SKM-1 (cell line): ENCODE measurements around the gene TEX13D.

ENCODE experiments used
- DNase-seq: peaks from one replicate; lab custom pipeline; 2025; ENCODE audit not compliant: unreplicated experiment; lab: John Stamatoyannopoulos, UW

Gene TEX13D

DNA sequence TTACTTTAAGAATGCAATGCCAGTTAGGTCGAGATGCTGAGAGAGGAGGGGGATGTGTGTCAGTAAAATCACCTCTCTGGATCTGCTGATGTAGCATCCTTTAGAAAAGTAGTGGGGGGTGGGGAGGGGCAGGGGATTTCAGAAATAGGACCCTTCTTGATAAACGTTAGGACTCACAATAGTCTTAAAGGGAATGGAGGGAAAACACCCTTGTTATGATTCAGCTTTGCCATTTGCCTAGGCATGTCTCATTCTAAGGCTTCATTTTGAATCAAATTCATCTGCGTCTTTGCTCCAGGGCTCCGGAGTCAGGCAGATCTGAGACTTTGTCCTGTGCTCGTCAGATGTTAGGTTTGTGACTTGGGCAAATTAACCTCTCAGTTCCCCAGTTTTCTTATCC is 14.8 kb downstream of the TEX13D start:
- DNase-seq, result no peak

GRCh38 chrX:124348182-124348581 is 15.7 kb downstream of the TEX13D start:
- DNase-seq, result no peak

DNA sequence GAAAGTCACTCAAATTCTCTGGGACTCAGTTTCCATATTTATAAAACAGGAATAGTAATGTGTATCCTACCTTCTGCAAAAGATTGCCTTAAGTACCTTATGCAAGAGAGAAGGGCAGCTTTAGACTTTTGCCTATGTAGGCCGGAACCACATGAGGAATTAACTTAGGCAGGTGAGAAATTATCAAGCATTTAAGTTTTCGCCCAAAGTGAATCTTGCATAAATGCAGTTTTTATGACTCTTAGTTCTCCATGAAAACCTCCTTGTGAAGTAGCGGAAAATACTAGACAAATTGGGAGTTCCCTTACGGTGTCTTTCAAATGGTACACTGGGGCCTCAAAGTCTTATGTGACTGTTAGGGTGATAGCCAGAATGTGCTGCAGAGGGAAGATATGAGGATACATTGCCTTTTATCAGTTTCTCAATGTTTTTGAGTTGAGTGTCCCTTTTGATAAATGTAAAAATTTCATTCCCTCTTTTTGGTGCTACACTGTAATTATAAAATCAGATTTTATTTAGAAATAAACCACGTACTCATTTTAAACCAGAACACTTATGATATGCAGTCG is 16.5 kb downstream of the TEX13D start:
- DNase-seq, result no peak

GRCh38 chrX:124354648-124355047 is 22.2 kb downstream of the TEX13D start:
- no peak for DNase-seq

- DNase-seq, result no peak
Observed at GRCh38 chrX:124358800-124359383, 26.4 kb downstream of the TEX13D start.

DNA sequence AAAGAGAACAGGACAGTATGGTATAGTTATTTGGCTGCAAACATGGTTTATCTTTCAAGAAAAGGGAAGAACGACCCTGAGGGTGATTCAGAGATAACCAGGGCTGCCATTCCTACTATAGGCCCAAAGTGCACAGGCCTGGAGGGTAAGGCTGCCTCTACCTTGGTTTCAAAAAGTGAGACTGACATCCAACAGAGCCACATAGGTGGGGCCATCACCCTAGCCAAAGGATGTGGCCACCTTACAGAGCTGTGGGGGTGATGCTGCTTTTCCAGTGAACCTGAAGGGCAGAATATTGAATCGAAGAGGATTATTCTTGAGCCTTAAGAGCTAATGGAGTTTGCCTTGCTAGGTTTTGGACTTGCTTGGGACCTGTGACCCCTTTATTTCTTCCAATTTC is 29.6 kb downstream of the TEX13D start:
- no peak for DNase-seq

DNA sequence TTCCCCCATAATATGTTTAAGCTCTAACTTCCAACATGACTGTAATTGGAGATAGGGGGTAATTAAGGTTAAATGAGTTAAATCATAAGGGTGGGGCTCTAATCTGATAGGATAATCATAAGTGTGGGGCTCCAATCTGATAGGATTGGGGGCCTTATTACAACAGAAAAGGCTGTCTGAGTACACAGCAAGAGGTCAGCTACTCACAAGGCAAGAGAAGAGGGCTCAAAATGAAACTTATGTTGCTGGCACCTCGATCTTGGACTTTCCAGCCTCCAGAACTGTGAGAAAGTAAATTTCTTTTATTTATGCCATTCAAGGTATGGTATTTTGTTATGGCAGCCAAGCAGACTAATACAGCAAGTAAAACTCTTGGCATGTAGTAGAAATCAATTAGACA is 30.3 kb downstream of the TEX13D start:
- no peak for DNase-seq

GRCh38 chrX:124369722-124370121 is 37.3 kb downstream of the TEX13D start:
- no peak for DNase-seq

- DNase-seq, result no peak
Observed at GRCh38 chrX:124373348-124373747, 40.9 kb downstream of the TEX13D start.

DNA sequence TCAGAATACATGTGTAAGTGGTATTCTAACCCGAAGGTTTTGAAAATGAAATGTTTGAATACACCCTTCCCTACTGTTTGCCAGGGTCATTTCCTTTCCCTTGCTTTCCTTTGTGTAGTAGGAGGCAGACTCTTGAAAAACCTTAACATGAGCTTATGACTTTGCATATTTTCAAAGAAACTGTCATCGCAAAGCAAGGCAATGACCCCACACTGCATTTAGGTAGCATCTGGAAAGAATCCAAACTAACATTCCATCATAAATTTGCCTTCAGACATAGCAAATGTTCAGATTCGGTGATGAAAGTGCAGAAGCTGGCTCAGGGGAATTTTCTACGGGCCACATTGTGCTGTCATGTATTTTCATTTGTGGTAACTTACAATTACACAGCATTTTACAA is 46.2 kb downstream of the TEX13D start:
- DNase-seq, result no peak

- DNase-seq, result no peak
Observed at GRCh38 chrX:124383354-124383753, 50.9 kb downstream of the TEX13D start.

DNA sequence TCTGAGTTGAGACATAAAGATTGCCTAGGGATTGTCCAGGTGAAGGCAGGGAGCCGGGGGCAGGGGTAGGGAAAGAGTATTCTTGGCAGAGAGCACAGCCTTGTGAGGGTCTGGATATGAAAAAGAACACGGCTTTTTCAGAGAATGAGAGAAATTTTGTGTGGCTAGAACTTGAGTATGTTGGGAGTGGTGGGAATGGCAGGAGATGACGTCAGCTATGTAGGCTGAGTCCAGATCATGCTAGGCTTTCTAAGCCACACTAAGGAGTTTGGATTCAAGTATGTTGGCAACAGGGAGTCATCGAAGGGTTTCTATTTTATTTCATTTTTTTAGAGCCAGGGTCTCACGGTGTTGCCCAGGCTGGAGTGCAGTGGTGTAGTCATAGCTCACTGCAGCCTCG is 53.9 kb downstream of the TEX13D start:
- no peak for DNase-seq
